GM21526 (cell line): Measurements from ENCODE around the gene PTPN18.
A peak's percentile ranks its signal among the peaks of the same experiment; 100 is the strongest.
"Not testable (repeated sequence)": the region's sequence is repeated elsewhere in the genome, so short reads cannot be mapped to it uniquely, and the experiment has no call there.

ENCODE experiments used
- ATAC-seq: cut with Tn5 transposase; IDR thresholded peaks from one replicate; pipeline ENCODE4 v1.9.1; 2021; ENCODE audit warnings: moderate library complexity; ENCODE audit not compliant: unreplicated experiment, low FRiP score

Gene PTPN18, protein sequence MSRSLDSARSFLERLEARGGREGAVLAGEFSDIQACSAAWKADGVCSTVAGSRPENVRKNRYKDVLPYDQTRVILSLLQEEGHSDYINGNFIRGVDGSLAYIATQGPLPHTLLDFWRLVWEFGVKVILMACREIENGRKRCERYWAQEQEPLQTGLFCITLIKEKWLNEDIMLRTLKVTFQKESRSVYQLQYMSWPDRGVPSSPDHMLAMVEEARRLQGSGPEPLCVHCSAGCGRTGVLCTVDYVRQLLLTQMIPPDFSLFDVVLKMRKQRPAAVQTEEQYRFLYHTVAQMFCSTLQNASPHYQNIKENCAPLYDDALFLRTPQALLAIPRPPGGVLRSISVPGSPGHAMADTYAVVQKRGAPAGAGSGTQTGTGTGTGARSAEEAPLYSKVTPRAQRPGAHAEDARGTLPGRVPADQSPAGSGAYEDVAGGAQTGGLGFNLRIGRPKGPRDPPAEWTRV

DNA sequence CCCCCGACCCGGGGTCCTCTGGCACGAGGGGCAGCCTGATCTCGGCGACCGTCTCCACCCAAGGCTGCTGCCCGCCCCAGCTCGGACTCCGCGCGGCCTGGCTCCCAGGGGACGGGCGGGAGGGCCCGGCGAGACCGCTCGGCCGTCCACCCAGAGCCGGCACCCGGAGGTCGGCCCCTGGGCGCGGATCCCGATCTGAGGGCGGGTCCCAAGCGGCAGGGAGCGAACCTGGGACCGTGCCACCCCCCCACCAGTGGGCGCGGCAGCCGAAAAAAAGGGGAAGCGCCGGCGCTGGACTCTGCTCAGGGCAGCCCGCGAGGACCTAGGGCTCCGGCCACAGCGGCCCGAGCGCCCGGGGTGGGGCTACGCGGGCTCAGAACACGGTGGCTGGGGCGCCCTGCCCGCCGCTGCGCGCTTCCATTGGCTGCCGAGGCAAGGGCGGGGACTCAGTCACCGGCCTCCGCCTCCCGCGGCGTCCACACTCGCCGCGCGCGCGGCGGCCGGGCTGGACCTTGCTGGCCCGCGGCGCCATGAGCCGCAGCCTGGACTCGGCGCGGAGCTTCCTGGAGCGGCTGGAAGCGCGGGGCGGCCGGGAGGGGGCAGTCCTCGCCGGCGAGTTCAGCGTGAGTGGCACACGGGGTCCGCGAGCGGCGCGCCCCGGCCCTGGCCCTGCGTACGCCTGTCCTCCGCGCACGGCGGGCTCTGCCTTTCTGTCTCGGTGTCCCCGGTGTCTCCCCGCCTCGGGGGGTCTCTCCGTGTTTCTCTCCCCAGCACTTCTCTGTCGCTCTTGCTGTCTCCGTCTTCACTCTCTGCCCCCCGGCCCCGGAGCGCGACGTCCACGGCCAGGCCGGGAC is at the start of gene PTPN18:
Gene PTPN18 (plus strand): TSS at position 479 of the 854 bp plus-strand sequence. CDS start 52 bp downstream, at position 531.
- peak; percentile 80 for ATAC-seq

- no peak for ATAC-seq
These were observed 48.0 kb upstream of the PTPN18 start for GRCh38 chr2:130307850-130308249.

DNA sequence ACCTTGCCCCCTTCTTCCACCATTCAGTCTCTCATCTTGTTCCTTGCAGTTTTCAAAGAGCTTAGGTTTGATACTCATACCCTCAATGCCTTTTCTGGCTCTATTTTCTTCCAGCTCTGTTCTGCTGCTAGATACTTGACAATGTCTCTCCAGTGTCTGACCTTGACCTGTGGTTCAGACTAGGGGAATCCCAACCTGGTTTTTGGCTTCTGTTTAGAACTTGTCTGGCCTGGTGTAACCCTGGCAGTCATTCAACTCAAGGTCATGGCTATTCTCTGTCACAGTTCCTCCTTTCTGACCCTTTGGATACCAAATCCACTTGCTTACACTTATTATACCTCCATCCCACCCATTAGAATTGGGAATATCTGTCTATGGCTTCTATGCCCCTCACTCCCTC is 45.0 kb upstream of the PTPN18 start:
- no peak for ATAC-seq

DNA sequence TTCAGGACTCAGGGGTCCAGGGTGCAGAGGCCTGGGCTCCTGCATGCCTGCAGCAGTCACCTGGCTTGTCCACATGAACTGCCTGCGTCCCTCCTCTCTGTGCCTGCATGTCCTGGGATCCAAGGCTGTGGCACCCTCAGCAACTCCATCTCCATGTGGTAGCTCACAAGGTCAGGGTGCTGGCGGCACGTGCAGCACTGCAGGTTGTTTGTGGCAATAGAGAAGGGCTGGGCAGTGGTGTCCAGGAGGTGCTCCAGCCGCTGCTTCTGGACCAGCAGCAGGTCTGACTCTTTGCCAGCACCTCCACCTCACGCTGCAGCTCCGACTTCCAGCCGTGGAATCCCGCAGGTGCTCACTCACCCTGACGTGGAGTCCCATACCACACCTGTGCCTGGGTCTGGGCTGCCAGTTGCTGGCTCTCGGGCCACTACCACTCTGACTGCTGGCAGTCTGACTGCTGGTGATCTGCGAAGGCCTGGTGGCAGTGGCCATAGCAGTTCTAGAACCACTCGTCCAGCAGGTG is 42.0 kb upstream of the PTPN18 start:
- ATAC-seq = no peak

DNA sequence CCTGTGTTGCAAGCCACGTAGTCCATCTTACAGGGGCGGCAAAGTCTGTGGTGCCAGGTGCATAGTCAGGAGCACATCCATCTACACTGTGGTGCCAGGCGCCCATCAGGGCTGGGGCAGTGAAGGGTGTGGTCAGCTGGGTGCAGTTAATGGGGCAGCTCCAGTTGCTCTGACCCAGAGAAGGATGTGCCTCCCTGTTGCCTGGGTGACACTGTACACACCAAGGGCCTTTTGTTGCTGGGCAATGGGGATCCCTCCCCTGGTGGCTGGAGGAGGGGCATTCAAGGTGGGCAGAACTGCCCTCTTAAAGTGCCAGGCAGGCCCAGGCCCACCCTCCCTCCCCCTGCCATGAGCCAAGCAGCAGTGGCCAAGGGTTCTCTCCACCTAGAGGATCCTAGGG is 41.5 kb upstream of the PTPN18 start:
- ATAC-seq = no peak

DNA sequence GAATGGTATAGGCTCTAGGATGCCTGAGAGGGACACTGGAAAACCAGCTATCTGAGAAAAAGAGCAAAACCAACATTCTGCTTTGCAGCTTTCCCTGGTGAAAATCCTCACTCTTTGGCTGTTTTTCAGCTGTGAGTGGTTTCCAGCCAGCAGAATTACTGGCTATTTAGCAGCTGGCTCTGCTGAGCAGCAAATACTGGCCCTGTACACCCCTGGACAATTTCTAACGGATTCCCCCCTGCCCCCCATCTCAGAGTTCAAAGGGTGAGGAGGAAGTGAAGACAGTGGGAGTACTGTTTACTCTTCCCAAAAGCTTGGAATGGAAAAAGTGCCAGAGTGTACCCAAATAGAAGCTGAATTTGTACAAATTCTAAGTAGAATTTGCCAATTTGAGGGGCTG is 39.3 kb upstream of the PTPN18 start:
- ATAC-seq = no peak

GRCh38 chr2:130318906-130319305 is 37.0 kb upstream of the PTPN18 start:
- no peak for ATAC-seq

- ATAC-seq = no peak
These were observed 36.3 kb upstream of the PTPN18 start for GRCh38 chr2:130319536-130319935.

GRCh38 chr2:130327703-130328527 is 27.9 kb upstream of the PTPN18 start:
- ATAC-seq = no peak

DNA sequence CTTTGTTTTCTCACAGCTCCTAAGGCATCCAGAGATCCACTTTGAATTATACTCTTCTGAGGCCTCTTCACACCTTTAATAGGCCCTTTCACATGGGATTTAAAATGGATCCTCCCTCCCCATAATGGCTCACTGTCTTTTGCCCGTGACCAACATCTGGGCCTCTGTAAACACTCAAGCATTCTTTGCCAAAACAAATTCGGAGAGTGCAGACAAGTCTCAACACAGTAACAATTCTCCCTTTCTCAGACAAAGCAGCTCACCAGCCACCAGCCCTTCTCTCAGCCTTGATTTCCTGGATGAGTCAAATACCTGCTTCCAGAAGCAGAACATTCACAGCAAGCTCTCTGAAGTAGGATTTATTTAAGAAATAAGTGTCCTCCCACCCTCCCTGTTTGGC is 27.1 kb upstream of the PTPN18 start:
- no peak for ATAC-seq

- peak; percentile 55 for ATAC-seq
These were observed 23.4 kb upstream of the PTPN18 start for GRCh38 chr2:130332271-130333073.

DNA sequence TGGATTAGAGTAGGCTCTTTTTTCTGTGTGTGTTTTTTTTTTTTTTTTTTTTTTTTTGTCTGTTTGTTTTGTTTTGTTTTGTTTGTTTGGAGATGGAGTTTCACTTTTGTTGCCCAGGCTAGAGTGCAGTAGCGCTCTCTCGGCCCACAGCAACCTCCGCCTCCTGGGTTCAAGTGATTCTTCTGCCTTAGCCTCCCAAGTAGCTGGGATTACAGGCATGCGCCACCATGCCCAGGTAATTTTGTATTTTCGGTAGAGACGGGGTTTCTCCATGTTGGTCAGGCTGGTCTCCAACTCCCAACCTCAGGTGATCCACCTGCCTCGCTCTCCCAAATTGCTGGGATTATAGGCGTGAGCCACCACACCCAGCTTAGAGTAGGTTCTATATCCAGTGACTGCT is 22.6 kb upstream of the PTPN18 start:
- ATAC-seq = not testable (repeated sequence)

DNA sequence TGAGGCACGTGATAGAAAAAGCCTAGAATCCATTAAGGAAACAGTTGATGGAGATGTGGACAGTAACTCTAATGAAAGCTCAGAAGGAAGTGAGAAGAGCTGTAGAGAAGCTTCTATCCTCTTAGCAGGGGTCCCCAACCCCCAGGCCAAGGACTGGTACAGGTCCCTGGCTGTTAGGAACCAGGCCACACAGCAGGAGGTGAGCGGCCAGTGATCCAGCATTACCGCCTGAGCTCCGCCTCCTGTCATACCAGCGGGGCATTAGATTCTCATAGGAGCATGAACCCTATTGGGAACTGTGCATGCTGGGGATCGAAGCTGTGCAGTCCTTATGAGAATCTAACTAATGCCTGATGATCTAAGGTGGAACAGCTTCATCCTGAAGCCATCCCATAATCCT is 21.8 kb upstream of the PTPN18 start:
- no peak for ATAC-seq

- no peak for ATAC-seq
These were observed 20.6 kb upstream of the PTPN18 start for GRCh38 chr2:130335226-130335625.

- ATAC-seq = no peak
These were observed 19.5 kb upstream of the PTPN18 start for GRCh38 chr2:130336150-130336876.

DNA sequence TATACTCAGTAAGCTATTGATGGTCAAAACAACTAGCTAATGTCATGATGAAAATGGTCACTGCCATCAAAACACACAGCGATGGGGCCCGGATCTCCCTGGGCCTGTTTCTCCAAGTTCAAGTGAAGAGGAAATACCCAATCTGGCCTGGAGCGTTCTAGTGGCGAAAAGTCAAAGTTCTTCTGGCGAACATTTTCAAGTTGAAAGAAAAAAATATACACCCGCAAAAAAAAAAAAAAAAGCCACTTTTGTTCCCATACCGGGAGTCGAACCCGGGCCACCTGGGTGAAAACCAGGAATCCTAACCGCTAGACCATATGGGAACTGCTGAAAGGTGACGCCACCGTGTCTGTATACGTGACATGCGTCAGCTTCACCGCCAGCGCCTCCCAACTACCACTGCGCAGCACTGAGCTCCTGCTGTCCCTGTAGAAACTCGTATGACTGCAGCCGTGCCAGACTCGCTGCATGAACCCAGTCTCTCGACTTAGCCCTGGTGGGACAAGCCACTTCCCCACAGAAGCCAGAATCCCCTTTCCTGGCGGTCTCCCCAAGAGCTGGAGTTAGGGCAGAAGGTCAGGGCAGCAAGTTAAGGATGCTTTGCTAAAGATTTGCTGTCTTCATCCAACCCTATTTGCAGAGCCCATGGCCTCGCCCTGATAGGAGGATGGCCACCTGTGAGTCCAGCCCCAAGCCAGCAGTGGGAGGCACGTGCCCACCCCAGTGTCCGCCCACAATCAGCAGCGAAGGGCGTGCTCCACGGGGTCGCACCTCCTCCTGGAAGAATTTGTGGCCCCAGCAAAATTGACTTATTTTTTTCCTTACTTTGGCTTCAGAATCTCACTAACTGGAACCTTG is 18.8 kb upstream of the PTPN18 start:
- ATAC-seq = no peak

GRCh38 chr2:130337735-130338325 is 18.0 kb upstream of the PTPN18 start:
- no peak for ATAC-seq
